HG02884 (cell line): ENCODE results near the gene MACROD2.

Experiments
- ATAC-seq: cut with Tn5 transposase; IDR thresholded peaks from one replicate; pipeline ENCODE4 v1.9.1; 2021; ENCODE audit warnings: mild to moderate bottlenecking, moderate library complexity; ENCODE audit not compliant: unreplicated experiment

Gene MACROD2

GRCh38 chr20:14785065-14785743 lies 789.9 kb downstream of the MACROD2 start:
- ATAC-seq = no peak

- ATAC-seq = no peak
Measured at GRCh38 chr20:14790190-14790589, 794.9 kb downstream of the MACROD2 start.

- ATAC-seq = no peak
Measured at GRCh38 chr20:14790771-14791620, 795.7 kb downstream of the MACROD2 start.

GRCh38 chr20:14792915-14793314 lies 797.6 kb downstream of the MACROD2 start:
- no peak for ATAC-seq

GRCh38 chr20:14799545-14800216 lies 804.4 kb downstream of the MACROD2 start:
- no peak for ATAC-seq

- ATAC-seq = no peak
Measured at GRCh38 chr20:14800707-14801425, 805.5 kb downstream of the MACROD2 start.

GRCh38 chr20:14801591-14802325 lies 806.4 kb downstream of the MACROD2 start:
- no peak for ATAC-seq

GRCh38 chr20:14807224-14807623 lies 811.9 kb downstream of the MACROD2 start:
- ATAC-seq = no peak

GRCh38 chr20:14815340-14815739 lies 820.0 kb downstream of the MACROD2 start:
- no peak for ATAC-seq

GRCh38 chr20:14816471-14816870 lies 821.2 kb downstream of the MACROD2 start:
- no peak for ATAC-seq

- ATAC-seq = no peak
Measured at GRCh38 chr20:14817101-14817500, 821.8 kb downstream of the MACROD2 start.

- no peak for ATAC-seq
Measured at GRCh38 chr20:14820771-14821170, 825.5 kb downstream of the MACROD2 start.

GRCh38 chr20:14821251-14821650 lies 825.9 kb downstream of the MACROD2 start:
- ATAC-seq = no peak

- ATAC-seq = no peak
Measured at GRCh38 chr20:14824996-14825395, 829.7 kb downstream of the MACROD2 start.

- ATAC-seq = no peak
Measured at GRCh38 chr20:14826543-14827313, 831.4 kb downstream of the MACROD2 start.

GRCh38 chr20:14828459-14828858 lies 833.1 kb downstream of the MACROD2 start:
- ATAC-seq = no peak

GRCh38 chr20:14829906-14830305 lies 834.6 kb downstream of the MACROD2 start:
- ATAC-seq = peak; percentile 46

GRCh38 chr20:14830466-14830865 lies 835.1 kb downstream of the MACROD2 start:
- ATAC-seq = peak; percentile 71

GRCh38 chr20:14830899-14831298 lies 835.6 kb downstream of the MACROD2 start:
- ATAC-seq = peak; percentile 4

- ATAC-seq = peak; percentile 63
Measured at GRCh38 chr20:14832630-14833029, 837.3 kb downstream of the MACROD2 start.
